Cardiac muscle cell (in vitro differentiated cells and primary cell): Measurements from ENCODE around the gene TDRD12. TPM values are rescaled to one million over a fixed set of nuclear protein-coding genes. Genes with fewer than 3 reads are reported as not detected.
A peak's percentile ranks its signal among the peaks of the same experiment; 100 is the strongest.
"Not testable (repeated sequence)": the region's sequence is repeated elsewhere in the genome, so short reads cannot be mapped to it uniquely, and the experiment has no call there.

Experiments used
- DNase-seq, 2 donors: peaks; one replicate each; pipeline versions ENCODE4 v3.0.0 to v3.0.0-alpha.2; 2010 to 2017; ENCODE audit warnings: low read depth in 1 of 2, low spot score in 1 of 2
- H3K27ac ChIP-seq: fragments of 200-600 bp; sonication (generic); 2 replicates; pipeline ENCODE4 v1.5.1; 2016
- H3K27me3 ChIP-seq: fragments of 200-600 bp; sonication (generic); 2 replicates; pipeline ENCODE4 v1.6.0; 2016; ENCODE audit warnings: control low read depth
- H3K36me3 ChIP-seq: fragments of 200-600 bp; sonication (generic); 2 replicates; pipeline ENCODE4 v1.5.1; 2016; ENCODE audit warnings: control low read depth
- H3K4me1 ChIP-seq: fragments of 200-600 bp; sonication (generic); 2 replicates; pipeline ENCODE4 v1.8.1; 2017; ENCODE audit warnings: low read depth, mild to moderate bottlenecking, mixed run types
- H3K4me3 ChIP-seq: fragments of 200-600 bp; sonication (generic); 2 replicates; pipeline ENCODE4 v1.5.1; 2016; ENCODE audit warnings: mild to moderate bottlenecking
- H3K9me3 ChIP-seq: fragments of 200-600 bp; sonication (generic); 2 replicates; pipeline ENCODE4 v1.5.1; 2017; ENCODE audit warnings: low read depth, mild to moderate bottlenecking, control low read depth
- polyA plus RNA-seq: library from polyadenylated mRNA; unstranded; fragments of >200 nt; fragmentation: Nextera tagmentation; extraction: Ambion mirVana; gene quantifications from 2 replicates; pipeline ENCODE4 v1.2.1, GENCODE V29; 2016
- total RNA-seq: library from RNA; depleted of rRNA; stranded (reverse); fragments of >200 nt; gene quantifications from 2 replicates; pipeline ENCODE4 v1.2.3, GENCODE V29; 2016
- TF ChIP-seq, protein P1 (sequence below): IDR thresholded peaks from 2 replicates; pipeline ENCODE4 v1.5.1; 2012; ENCODE audit warnings: low read depth, mild to moderate bottlenecking, low read length

TDRD12 gene
- total and polyA plus RNA-seq, 2 experiments from 2014 or later, result 0.03 to 0.10 TPM

- Histone ChIP-seq H3K27me3 (no peaks in the 10 kb centered on the region), H3K4me3 (no peak overlapping the region), H3K36me3 (no peaks in the 10 kb centered on the region), H3K27ac (no peak overlapping the region), H3K4me1 (no peaks in the 10 kb centered on the region), H3K9me3 (no peaks in the 10 kb centered on the region)
- no peak for DNase-seq
- TF ChIP-seq, protein P1, sequence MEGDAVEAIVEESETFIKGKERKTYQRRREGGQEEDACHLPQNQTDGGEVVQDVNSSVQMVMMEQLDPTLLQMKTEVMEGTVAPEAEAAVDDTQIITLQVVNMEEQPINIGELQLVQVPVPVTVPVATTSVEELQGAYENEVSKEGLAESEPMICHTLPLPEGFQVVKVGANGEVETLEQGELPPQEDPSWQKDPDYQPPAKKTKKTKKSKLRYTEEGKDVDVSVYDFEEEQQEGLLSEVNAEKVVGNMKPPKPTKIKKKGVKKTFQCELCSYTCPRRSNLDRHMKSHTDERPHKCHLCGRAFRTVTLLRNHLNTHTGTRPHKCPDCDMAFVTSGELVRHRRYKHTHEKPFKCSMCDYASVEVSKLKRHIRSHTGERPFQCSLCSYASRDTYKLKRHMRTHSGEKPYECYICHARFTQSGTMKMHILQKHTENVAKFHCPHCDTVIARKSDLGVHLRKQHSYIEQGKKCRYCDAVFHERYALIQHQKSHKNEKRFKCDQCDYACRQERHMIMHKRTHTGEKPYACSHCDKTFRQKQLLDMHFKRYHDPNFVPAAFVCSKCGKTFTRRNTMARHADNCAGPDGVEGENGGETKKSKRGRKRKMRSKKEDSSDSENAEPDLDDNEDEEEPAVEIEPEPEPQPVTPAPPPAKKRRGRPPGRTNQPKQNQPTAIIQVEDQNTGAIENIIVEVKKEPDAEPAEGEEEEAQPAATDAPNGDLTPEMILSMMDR, result no peak
Measured at GRCh38 chr19:32749361-32749760, 29.8 kb downstream of the TDRD12 start.

GRCh38 chr19:32750441-32751055, 31.0 kb downstream of the TDRD12 start:
- Histone ChIP-seq H3K36me3 (no peaks in the 10 kb centered on the region), H3K9me3 (no peaks in the 10 kb centered on the region), H3K27me3 (no peaks in the 10 kb centered on the region), H3K4me3 (no peak overlapping the region), H3K4me1 (no peaks in the 10 kb centered on the region), H3K27ac (no peak overlapping the region)
- peak in 1 of 2 donors; percentile 2 for DNase-seq
- TF ChIP-seq, protein P1, result no peak

GRCh38 chr19:32751066-32751465, 31.5 kb downstream of the TDRD12 start:
- TF ChIP-seq, protein P1, result no peak
- no peaks in the 10 kb centered on the region for H3K9me3 ChIP-seq
- no peaks in the 10 kb centered on the region for H3K4me1 ChIP-seq
- H3K36me3 ChIP-seq, result no peaks in the 10 kb centered on the region
- no peaks in the 10 kb centered on the region for H3K27me3 ChIP-seq
- H3K27ac ChIP-seq, result no peak overlapping the region
- no peak for DNase-seq
- no peak overlapping the region for H3K4me3 ChIP-seq

DNA sequence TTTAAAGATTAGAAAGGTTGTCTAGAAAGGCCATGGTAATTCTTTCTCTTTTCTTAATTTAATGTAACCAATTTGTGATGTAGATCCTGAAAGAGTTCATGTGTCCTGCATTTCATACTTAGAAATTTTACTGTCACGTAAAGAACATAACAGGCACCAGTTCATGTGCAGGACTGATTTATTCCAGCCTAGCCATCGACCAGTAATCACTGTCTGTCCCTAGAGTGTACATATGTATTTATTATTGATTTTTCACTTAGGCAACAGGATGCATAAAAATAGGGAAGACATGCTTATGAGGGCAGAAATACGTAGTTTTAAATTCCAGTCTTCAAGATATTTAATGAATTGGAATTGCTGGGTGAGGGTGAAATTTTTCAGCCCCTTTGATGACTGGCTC, 37.6 kb downstream of the TDRD12 start:
- TF ChIP-seq, protein P1, result no peak
- H3K9me3 ChIP-seq, result no peaks in the 10 kb centered on the region

GRCh38 chr19:32765365-32765764, 45.8 kb downstream of the TDRD12 start:
- H3K36me3 ChIP-seq, H3K4me3 ChIP-seq, H3K4me1 ChIP-seq, DNase-seq, H3K27ac ChIP-seq, H3K27me3 ChIP-seq, H3K9me3 ChIP-seq: not testable (repeated sequence)

More for the DNA sequence above, 37.6 kb downstream of the TDRD12 start:
- Histone ChIP-seq H3K27ac (no peak overlapping the region), H3K36me3 (no peaks in the 10 kb centered on the region), H3K4me1 (no peaks in the 10 kb centered on the region), H3K4me3 (no peak overlapping the region), H3K27me3 (no peaks in the 10 kb centered on the region)
- DNase-seq, result no peak

DNA sequence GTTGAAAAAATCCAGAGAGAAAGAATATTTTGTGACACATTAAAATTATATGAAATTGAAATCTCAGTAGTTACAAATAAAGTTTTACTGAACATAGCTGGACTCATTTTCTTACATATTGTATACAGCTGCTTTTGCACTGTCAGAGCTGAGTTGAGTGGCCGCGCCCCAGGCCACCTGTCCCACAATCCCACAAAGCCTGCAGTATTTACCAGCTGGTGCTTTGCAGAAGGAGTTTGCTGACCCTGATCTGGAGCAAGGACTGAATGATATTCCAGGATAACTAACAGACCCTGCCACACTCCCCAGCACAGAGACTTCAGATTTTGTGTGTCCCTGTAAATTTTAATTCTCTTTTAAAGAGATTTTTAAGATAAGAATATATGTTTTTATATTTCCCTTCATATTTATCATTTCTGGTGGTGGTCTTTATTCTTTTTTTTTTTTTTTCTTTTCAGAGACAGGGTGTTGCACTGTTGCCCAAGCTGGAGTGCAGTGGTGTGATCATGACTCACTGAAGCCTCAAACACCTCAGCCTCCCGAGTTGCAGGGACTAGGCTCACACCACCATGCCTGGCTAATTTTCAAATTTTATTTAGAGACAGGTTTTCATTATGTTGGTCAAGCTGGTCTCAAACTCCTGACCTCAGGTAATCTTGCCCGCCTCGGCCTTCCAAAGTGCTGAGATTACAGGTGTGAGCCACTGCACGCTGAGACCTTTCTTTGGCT, 48.5 kb downstream of the TDRD12 start:
- DNase-seq, result no peak
- TF ChIP-seq, protein P1, result no peak
- Histone ChIP-seq H3K27ac (no peak overlapping the region), H3K36me3 (no peaks in the 10 kb centered on the region), H3K4me3 (no peak overlapping the region), H3K9me3 (no peaks in the 10 kb centered on the region), H3K27me3 (no peaks in the 10 kb centered on the region), H3K4me1 (no peaks in the 10 kb centered on the region)
